GM19351 (cell line): ENCODE measurements around the gene SLC9A8.
"Not testable (repeated sequence)": the region's sequence is repeated elsewhere in the genome, so short reads cannot be mapped to it uniquely, and the experiment has no call there.

ENCODE experiments used
- ATAC-seq: cut with Tn5 transposase; IDR thresholded peaks from one replicate; pipeline ENCODE4 v1.9.1; 2021; ENCODE audit warnings: mild to moderate bottlenecking, moderate library complexity; ENCODE audit not compliant: unreplicated experiment

The SLC9A8 gene

DNA sequence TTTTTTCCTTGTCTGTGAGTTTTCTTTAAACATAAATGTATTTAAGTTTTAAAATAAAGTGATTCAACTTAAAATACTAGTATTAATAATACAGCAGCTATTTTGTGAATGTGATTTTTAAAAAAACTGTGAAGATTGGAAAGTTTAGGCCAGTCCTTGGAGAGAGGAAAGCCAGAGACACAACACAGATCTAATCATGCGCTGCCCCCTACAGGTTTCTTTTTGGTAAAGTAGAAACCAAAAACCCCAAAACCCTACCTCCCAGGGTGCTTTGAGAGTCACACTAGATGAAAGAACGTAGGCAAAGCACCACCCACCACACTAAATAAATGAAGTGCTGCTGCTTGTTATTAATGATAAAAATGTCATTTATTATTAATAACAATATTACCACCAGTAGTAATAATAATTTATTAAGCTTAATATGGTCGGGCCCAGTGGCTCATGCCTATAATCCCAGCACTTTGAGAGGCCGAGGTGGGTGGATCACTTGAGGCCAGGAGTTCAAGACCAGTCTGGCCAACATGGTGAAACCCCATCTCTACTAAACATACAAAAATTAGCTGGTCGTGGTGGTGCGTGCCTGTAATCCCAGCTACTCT, 33.7 kb downstream of the SLC9A8 start:
- no peak for ATAC-seq

- no peak for ATAC-seq
Observed at GRCh38 chr20:49850463-49851230, 38.0 kb downstream of the SLC9A8 start.

DNA sequence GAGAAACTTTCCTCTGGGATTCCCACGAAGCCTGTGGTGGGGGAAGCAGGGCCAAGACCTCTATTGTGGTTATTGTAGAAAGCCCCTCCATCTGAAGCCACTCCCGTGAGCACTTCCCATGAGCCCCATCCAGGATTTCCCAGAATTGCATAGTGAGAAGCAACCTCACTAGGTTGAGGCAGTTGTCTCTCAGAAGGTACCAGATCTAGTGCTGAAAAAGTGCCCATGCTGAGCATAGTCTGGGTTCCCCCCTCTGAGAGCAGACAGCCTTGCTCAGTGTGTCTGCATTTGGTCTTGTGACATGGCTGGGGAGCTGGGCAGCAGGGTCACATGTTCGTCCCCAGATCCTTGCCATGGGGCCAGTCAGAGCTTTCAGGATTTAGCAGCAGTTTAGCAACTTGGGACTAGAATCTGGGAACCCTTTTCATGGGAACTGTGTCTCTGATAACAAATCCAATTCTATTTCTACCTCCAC, 38.6 kb downstream of the SLC9A8 start:
- ATAC-seq = no peak

GRCh38 chr20:49851991-49852390, 39.4 kb downstream of the SLC9A8 start:
- ATAC-seq = no peak

GRCh38 chr20:49852522-49853080, 40.0 kb downstream of the SLC9A8 start:
- no peak for ATAC-seq

DNA sequence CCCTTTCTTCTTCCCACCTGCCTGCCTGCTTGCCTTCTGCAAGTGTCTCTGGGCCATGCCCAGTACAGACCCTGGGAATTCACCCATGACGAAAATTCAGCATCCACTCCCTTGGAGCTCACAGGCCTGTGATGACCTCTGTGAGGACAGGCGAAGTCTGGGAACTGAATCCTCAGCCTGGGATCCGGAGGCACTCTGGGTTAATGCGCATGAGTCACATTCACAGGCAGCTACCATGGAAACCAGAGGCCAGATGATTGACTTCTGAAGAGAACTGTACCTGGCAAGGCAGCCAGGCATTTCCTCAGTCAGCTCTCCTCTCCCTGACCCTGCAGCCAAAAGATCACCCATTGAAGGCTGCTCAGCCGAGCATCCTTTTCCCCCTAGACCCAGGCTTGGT, 41.0 kb downstream of the SLC9A8 start:
- no peak for ATAC-seq

DNA sequence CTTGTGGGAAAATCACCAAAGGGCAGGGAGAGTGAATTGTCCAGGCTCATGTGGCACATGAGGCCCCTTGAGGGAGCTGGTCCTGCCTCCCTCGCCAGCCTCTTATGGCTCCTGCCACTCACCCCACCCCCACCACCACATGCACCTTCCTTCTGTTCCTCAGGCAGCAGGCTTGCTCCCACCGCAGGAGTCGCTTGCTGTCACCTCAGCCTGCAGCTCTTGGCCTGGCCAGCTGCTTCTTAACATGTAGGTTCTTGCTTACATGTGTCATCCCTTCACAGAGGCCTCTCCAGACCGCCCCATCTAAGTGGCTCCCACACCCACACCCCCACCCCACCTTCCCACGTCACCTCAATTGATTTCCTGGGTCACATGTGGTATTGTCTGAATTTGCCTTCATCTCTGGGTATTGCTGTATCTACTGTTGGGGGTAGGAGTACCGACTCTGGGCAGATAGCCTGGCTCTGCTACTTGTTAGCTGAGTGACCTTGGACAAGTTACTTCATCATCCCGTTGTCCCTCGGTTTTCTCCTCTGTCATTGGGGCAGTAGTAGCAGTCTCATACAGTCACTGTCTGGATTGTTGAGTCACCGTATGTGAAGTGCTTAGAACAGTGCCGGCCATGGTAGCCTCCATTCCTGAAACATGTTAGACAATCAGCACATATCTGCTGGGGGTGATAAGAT, 41.7 kb downstream of the SLC9A8 start:
- no peak for ATAC-seq

GRCh38 chr20:49856904-49857303, 44.3 kb downstream of the SLC9A8 start:
- ATAC-seq = no peak

DNA sequence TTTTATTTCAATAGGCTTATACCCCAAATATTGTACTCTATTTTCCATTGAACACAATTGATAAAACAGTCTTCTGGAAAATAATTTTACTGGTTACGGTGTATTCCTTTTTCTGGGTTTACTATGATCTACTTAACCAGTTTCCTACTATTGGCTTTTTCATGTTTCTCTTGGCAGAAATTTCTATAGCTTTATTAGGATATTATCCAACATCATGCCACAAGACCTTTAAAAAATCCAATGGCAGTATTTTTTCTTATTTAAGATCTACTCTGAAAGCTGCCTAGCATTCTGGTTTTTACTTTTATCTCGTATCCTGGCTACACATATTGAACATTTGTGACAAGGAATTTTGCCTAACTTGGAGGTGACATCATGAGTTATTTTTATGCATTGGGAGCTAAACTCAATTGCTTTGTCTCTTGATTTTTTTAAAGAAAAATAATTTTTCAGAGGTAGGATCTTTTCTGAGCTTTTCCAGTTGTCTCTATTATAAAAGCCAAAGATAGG, 45.5 kb downstream of the SLC9A8 start:
- ATAC-seq = no peak

GRCh38 chr20:49859011-49859410, 46.4 kb downstream of the SLC9A8 start:
- no peak for ATAC-seq

DNA sequence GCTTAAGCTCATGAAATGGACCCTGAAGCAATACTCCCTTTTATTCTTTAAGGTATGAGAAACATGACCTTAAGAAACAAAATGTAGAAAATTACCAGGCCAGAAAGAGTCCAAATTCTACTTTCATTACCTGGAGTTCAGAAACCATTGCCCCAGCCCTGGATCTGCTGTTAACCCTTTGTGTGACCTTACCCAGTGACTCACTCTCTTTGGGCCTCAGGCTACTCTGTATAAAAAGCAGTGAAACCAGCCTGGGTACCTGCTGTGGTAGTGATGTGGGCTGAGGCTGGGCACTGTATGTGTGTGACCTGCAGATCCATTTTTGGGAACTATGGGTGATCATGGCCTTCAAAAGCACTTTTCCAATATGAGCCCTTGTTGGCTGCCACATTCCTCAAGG, 47.2 kb downstream of the SLC9A8 start:
- ATAC-seq = no peak

GRCh38 chr20:49861232-49861631, 48.6 kb downstream of the SLC9A8 start:
- not testable (repeated sequence) for ATAC-seq

- no peak for ATAC-seq
Observed at GRCh38 chr20:49862607-49863200, 50.1 kb downstream of the SLC9A8 start.

DNA sequence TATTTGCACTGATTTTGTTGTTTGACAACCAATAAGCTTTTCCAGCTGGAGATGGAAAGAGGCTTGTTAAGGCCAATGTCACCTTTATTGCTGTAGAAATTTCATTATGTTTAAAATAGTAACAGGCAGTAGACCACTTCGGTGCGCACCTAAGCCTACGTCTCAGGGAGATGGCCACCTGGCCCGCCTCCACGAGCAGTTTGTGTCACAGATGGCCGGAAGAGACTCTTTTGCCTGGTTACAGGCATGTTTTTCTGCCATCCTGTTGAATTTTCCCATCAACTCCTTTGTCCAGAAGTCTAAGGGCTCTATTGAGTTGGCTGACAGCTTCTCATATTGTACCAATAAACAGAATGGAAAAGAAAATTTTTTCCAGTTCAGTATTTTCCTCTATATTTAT, 51.0 kb downstream of the SLC9A8 start:
- ATAC-seq = no peak

DNA sequence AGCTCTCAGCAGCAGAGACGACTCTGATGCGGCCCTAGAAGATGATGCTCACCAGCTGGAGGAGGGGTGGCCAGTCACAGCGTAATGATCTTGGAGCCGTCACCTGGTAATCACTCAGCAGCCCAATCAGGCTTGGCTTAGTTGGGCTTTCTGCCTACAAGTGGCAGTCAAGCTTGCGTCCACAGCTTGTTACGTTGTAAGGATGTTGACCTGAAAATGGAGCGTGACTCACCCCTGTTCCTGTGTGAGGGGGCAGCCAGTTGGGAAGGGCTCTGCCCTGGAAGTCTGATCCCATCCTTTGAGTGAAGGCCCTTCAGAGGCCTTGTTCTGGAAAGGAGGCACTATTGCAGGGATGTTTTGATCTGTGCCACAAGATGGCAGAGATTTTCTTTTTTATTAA, 52.9 kb downstream of the SLC9A8 start:
- no peak for ATAC-seq

DNA sequence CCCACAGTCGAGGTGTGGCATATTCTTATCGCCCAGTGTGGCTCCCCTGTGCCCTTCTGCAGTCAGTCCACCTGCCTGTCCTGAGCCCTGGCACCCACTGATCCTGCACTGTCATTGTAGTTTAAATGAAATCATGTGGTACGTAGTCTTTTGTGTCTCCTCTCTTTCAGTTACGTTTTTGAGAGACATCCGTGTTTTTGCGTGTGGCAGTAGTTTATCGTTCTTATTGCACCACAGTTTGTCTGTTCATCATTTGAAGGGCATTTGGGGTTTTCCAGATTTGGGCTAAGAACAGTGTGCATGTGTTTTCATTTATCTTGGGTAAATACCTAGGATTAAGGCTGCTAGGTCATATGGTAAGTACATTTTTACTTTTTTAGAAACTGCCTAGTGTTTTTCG, 53.4 kb downstream of the SLC9A8 start:
- no peak for ATAC-seq

DNA sequence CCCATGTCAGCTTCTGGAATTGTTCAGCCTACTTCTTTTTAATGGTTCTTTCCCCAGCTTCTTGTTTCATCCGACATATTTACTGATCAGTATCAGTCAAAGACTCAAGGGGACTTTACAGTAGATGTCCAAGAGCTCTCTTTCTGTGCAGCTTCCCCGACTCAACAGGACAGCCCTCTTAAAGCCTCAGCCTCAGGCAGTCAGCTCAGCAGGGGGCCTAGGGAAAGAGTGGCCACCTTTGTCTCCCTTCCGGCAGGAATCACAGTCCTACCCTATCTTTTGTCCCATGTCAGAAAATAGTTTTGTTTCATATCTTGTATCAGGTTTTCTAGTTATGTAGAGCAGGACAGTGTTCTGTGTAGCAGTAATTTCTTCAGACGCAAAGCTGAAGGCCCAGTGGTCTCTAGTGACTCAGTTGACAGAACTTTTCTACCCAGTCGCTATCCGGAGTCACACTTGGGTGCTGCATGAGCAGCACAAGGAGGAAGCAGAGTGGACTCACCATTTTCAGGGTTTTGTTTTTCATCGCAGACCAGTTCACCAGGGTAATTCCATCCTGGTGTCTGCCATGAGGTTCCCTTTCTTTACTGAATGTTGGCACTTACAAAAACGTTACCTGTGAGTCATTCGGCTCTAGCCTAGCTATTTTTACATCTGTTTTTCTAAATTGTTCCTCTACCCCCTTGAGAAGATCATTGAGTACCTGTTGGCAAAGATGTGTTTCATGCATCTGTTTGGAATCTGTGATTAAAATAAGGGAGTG, 55.0 kb downstream of the SLC9A8 start:
- no peak for ATAC-seq

- ATAC-seq = no peak
Observed at GRCh38 chr20:49868538-49868937, 55.9 kb downstream of the SLC9A8 start.

GRCh38 chr20:49868964-49869363, 56.3 kb downstream of the SLC9A8 start:
- ATAC-seq = no peak

DNA sequence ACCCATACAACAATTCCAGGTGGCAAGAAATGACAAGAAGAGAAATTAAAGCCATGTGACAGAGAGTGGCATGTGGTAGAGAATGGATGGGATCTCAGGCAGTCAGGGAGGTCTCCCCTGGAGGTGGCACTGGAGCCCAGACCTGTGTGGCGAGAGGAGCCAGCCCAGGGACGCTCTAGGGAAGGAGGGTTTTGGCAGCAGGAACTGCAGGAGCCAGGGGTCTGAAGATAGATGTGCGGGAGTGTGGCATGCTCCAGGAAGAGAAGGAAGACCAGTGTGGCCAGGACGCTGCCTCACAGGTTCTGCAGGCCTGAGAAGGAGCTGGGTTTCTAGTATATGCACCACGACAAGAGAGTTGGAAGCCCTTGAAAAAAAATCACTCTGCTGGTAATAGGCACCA, 57.6 kb downstream of the SLC9A8 start:
- no peak for ATAC-seq
